CMK (cell line): ENCODE measurements around the gene ARHGEF12.

Experiments
- DNase-seq: peaks from one replicate; pipeline ENCODE4 v3.0.0-alpha.2; 2010; ENCODE audit warnings: low read depth

The ARHGEF12 gene

GRCh38 chr11:120516461-120517389 is 180.5 kb downstream of the ARHGEF12 start:
- no peak for DNase-seq

- no peak for DNase-seq
Observed at GRCh38 chr11:120517390-120517761, 181.2 kb downstream of the ARHGEF12 start.

GRCh38 chr11:120517801-120518291 is 181.6 kb downstream of the ARHGEF12 start:
- no peak for DNase-seq

- no peak for DNase-seq
Observed at GRCh38 chr11:120518356-120518755, 182.1 kb downstream of the ARHGEF12 start.

GRCh38 chr11:120519474-120519873 is 183.3 kb downstream of the ARHGEF12 start:
- no peak for DNase-seq

- no peak for DNase-seq
Observed at GRCh38 chr11:120520091-120520822, 184.0 kb downstream of the ARHGEF12 start.

GRCh38 chr11:120521176-120521575 is 185.0 kb downstream of the ARHGEF12 start:
- DNase-seq: no peak

GRCh38 chr11:120522021-120522420 is 185.8 kb downstream of the ARHGEF12 start:
- DNase-seq: no peak

- DNase-seq: no peak
Observed at GRCh38 chr11:120522736-120523135, 186.5 kb downstream of the ARHGEF12 start.

GRCh38 chr11:120523196-120523595 is 187.0 kb downstream of the ARHGEF12 start:
- DNase-seq: no peak

GRCh38 chr11:120524536-120525085 is 188.4 kb downstream of the ARHGEF12 start:
- DNase-seq: no peak

- no peak for DNase-seq
Observed at GRCh38 chr11:120525261-120526171, 189.3 kb downstream of the ARHGEF12 start.

- no peak for DNase-seq
Observed at GRCh38 chr11:120526241-120526640, 190.0 kb downstream of the ARHGEF12 start.

GRCh38 chr11:120527111-120527761 is 191.0 kb downstream of the ARHGEF12 start:
- DNase-seq: no peak

GRCh38 chr11:120528749-120529148 is 192.5 kb downstream of the ARHGEF12 start:
- DNase-seq: no peak

- no peak for DNase-seq
Observed at GRCh38 chr11:120529214-120529613, 193.0 kb downstream of the ARHGEF12 start.

GRCh38 chr11:120529911-120530310 is 193.7 kb downstream of the ARHGEF12 start:
- DNase-seq: no peak

- no peak for DNase-seq
Observed at GRCh38 chr11:120532082-120532831, 196.0 kb downstream of the ARHGEF12 start.

- no peak for DNase-seq
Observed at GRCh38 chr11:120532832-120533196, 196.6 kb downstream of the ARHGEF12 start.

- DNase-seq: no peak
Observed at GRCh38 chr11:120536091-120536796, 200.0 kb downstream of the ARHGEF12 start.
